HCT116 (cell line): ENCODE data around the gene LIN9. TPM values are rescaled to one million over a fixed set of nuclear protein-coding genes. Genes with fewer than 3 reads are reported as not detected.

Source experiments
- ATAC-seq: fragments of 200-7000 bp; cut with Tn5 transposase; 2 replicates; pipeline ENCODE4 v1.9.1; 2020; ENCODE audit warnings: mild to moderate bottlenecking, moderate library complexity
- BruUV-seq: library from RNA; stranded (reverse); fragments of 400-500 nt; replicated peaks from 2 replicates; lab custom pipeline; 2021; lab: Mats Ljungman, UMichigan
- CTCF ChIA-PET: fragments of 300-600 bp; sonication (Branson Sonifier 250); formaldehyde crosslinking; loops from one replicate; lab custom pipeline; 2021; ENCODE audit warnings: antibody characterized with exemption; lab: Charles Lee
- POLR2A ChIA-PET: fragments of 300-600, 350-600 bp; sonication (Branson Sonifier 250); formaldehyde crosslinking; loops from one replicate; lab custom pipeline; 2021; ENCODE audit warnings: antibody characterized with exemption; lab: Charles Lee
- RAD21 ChIA-PET, 2 experiments: fragments of 300-600 bp; sonication (Branson Sonifier 250); formaldehyde crosslinking; loops; one replicate each; lab custom pipeline; 2023; ENCODE audit warnings: low total read pairs in 2 of 2; ENCODE audit not compliant: uncharacterized antibody in 2 of 2, unreplicated experiment in 2 of 2, low non-redundant PET in 1 of 2; lab: Charles Lee
- DNase-seq: peaks from one replicate; pipeline ENCODE4 v3.0.0-alpha.2; 2010; ENCODE audit warnings: low read depth, low spot score
- H2AFZ ChIP-seq: fragments of 200-600 bp; shearing (Covaris generic), sonication (generic); 2 replicates; pipeline ENCODE4 v1.6.1; 2017; ENCODE audit warnings: low read depth, mixed run types, mixed read lengths, antibody characterized with exemption, low read length; ENCODE audit not compliant: poor library complexity, severe bottlenecking
- H3K27ac ChIP-seq: 2 replicates; pipeline ENCODE4 v1.5.1; 2012; ENCODE audit warnings: low read depth, low read length
- H3K27me3 ChIP-seq: fragments of 200-600 bp; sonication (generic); 2 replicates; pipeline ENCODE4 v1.6.1; 2016; ENCODE audit warnings: mixed run types, low read length, mixed read lengths; ENCODE audit not compliant: insufficient read depth
- H3K36me3 ChIP-seq, 2 experiments: fragments of 200-500 bp in 1 of 2; fragments of 200-600 bp in 1 of 2; sonication (Bioruptor generic) in 1 of 2; sonication (generic) in 1 of 2; 2 replicates each; pipeline versions ENCODE4 v1.5.1 to v1.6.1; 2014 to 2016; ENCODE audit warnings: low read length in 2 of 2, inconsistent platforms in 1 of 2, mixed read lengths in 1 of 2, mixed run types in 1 of 2; ENCODE audit not compliant: insufficient read depth in 2 of 2, control insufficient read depth in 1 of 2
- H3K4me1 ChIP-seq, 2 experiments: fragments of 200-600 bp in 1 of 2; sonication (generic) in 1 of 2; 2 replicates each; pipeline versions ENCODE4 v1.5.1 to v1.6.1; 2012 to 2017; ENCODE audit warnings: low read length in 2 of 2, inconsistent platforms in 1 of 2, mild to moderate bottlenecking in 1 of 2, mixed read lengths in 1 of 2, mixed run types in 1 of 2, moderate library complexity in 1 of 2; ENCODE audit not compliant: insufficient read depth in 2 of 2, control insufficient read depth in 1 of 2
- H3K4me2 ChIP-seq: fragments of 200-600 bp; sonication (generic); 2 replicates; pipeline ENCODE4 v1.6.1; 2017; ENCODE audit warnings: mixed run types, low read length, mixed read lengths
- H3K4me3 ChIP-seq, 2 experiments: fragments of 200-600 bp in 1 of 2; sonication (generic) in 1 of 2; replicated peaks in 1 of 2; 2 replicates each; pipeline ENCODE4 v1.5.1; 2011 to 2016; ENCODE audit warnings: low read length in 2 of 2, control low read depth in 1 of 2, low read depth in 1 of 2, mild to moderate bottlenecking in 1 of 2, mixed read lengths in 1 of 2, mixed run types in 1 of 2
- H3K79me2 ChIP-seq: fragments of 200-600 bp; sonication (generic); 2 replicates; pipeline ENCODE4 v1.6.1; 2017; ENCODE audit warnings: mild to moderate bottlenecking, mixed run types, low read length, moderate library complexity, mixed read lengths; ENCODE audit not compliant: insufficient read depth
- H3K9ac ChIP-seq: fragments of 200-600 bp; sonication (generic); 2 replicates; pipeline ENCODE4 v1.6.1; 2016; ENCODE audit warnings: low read length, mixed read lengths
- H3K9me2 ChIP-seq: fragments of 200-600 bp; sonication (generic), shearing (Covaris generic); 2 replicates; pipeline ENCODE4 v1.6.1; 2017; ENCODE audit warnings: mixed run types, mild to moderate bottlenecking, moderate library complexity; ENCODE audit not compliant: insufficient read depth
- H3K9me3 ChIP-seq, 2 experiments: fragments of 200-500 bp in 1 of 2; fragments of 200-600 bp in 1 of 2; sonication (Bioruptor generic) in 1 of 2; sonication (generic) in 1 of 2; 2 replicates each; pipeline ENCODE4 v1.6.1; 2014 to 2017; ENCODE audit warnings: low read length in 2 of 2, mixed read lengths in 2 of 2, inconsistent platforms in 1 of 2, low read depth in 1 of 2, mild to moderate bottlenecking in 1 of 2, mixed run types in 1 of 2, moderate library complexity in 1 of 2; ENCODE audit not compliant: control insufficient read depth in 1 of 2, insufficient read depth in 1 of 2
- H4K20me1 ChIP-seq: fragments of 200-600 bp; sonication (generic), shearing (Covaris generic); 2 replicates; pipeline ENCODE4 v1.6.1; 2017; ENCODE audit warnings: mixed run types, mild to moderate bottlenecking, moderate library complexity; ENCODE audit not compliant: insufficient read depth
- CBX3 ChIP-seq: IDR thresholded peaks from 2 replicates; pipeline ENCODE4 v1.6.1; 2012; ENCODE audit warnings: low read depth
- CEBPB ChIP-seq: IDR thresholded peaks from 2 replicates; pipeline ENCODE4 v1.6.1; 2012; ENCODE audit warnings: low read depth
- POLR2A ChIP-seq: IDR thresholded peaks from 2 replicates; pipeline ENCODE4 v1.7.0; 2011; ENCODE audit warnings: borderline replicate concordance; ENCODE audit not compliant: insufficient read depth, insufficient read length; ENCODE audit errors: extremely low read depth
- POLR2AphosphoS5 ChIP-seq: IDR thresholded peaks from 2 replicates; pipeline ENCODE4 v1.6.1; 2011; ENCODE audit warnings: mild to moderate bottlenecking, low read depth, low read length, moderate library complexity
- RAD21 ChIP-seq: IDR thresholded peaks from 2 replicates; pipeline ENCODE4 v1.6.1; 2012; ENCODE audit warnings: low read depth, mild to moderate bottlenecking
- SRF ChIP-seq: IDR thresholded peaks from 2 replicates; pipeline ENCODE4 v1.6.1; 2012; ENCODE audit warnings: low read depth
- TCF7L2 ChIP-seq: IDR thresholded peaks from 2 replicates; pipeline ENCODE4 v1.7.0; 2011; ENCODE audit warnings: borderline replicate concordance, inconsistent platforms; ENCODE audit not compliant: insufficient read depth, insufficient read length; ENCODE audit errors: extremely low read depth
- intact Hi-C: fragments of 100-400 bp; cut with micrococcal nuclease; formaldehyde crosslinking; loops from 2 replicates; pipeline ENCODE4 v1.10.0; 2022
- total RNA-seq: library from RNA; stranded (reverse); gene quantifications from one replicate; pipeline ENCODE4 v1.2.1, GENCODE V29; 2021; ENCODE audit not compliant: unreplicated experiment
- TF ChIP-seq, protein P1 (sequence below): IDR thresholded peaks from 2 replicates; pipeline ENCODE4 v1.6.1; 2012; ENCODE audit warnings: low read depth
- TF ChIP-seq, protein P2 (sequence below): IDR thresholded peaks from 2 replicates; pipeline ENCODE4 v1.6.1; 2012

Gene LIN9
- total RNA-seq, 1 experiment from 2014 or later: 9.3 TPM

DNA sequence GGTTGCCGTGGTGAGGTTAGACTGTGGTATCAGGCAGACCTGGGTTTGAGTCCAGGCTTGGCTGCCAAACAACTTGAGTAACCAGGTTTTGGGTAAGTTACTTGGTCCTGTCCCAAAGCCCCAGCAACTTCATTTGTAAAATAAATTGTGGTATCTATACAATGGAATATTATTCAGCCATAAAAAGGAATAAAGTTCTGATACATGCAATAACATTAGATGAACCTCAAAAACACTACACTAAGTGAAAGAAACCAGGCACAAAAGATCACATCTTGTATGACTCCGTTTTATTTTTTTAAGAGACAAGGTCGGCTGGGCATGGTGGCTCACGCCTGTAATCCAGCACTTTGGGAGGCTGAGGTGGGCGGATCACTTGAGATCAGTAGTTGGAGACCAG lies 101.9 kb downstream of the LIN9 start (continued):
- TF ChIP-seq, protein P1, sequence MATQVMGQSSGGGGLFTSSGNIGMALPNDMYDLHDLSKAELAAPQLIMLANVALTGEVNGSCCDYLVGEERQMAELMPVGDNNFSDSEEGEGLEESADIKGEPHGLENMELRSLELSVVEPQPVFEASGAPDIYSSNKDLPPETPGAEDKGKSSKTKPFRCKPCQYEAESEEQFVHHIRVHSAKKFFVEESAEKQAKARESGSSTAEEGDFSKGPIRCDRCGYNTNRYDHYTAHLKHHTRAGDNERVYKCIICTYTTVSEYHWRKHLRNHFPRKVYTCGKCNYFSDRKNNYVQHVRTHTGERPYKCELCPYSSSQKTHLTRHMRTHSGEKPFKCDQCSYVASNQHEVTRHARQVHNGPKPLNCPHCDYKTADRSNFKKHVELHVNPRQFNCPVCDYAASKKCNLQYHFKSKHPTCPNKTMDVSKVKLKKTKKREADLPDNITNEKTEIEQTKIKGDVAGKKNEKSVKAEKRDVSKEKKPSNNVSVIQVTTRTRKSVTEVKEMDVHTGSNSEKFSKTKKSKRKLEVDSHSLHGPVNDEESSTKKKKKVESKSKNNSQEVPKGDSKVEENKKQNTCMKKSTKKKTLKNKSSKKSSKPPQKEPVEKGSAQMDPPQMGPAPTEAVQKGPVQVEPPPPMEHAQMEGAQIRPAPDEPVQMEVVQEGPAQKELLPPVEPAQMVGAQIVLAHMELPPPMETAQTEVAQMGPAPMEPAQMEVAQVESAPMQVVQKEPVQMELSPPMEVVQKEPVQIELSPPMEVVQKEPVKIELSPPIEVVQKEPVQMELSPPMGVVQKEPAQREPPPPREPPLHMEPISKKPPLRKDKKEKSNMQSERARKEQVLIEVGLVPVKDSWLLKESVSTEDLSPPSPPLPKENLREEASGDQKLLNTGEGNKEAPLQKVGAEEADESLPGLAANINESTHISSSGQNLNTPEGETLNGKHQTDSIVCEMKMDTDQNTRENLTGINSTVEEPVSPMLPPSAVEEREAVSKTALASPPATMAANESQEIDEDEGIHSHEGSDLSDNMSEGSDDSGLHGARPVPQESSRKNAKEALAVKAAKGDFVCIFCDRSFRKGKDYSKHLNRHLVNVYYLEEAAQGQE: no peak
- TF ChIP-seq CEBPB: no peak
- TF ChIP-seq, protein P2, sequence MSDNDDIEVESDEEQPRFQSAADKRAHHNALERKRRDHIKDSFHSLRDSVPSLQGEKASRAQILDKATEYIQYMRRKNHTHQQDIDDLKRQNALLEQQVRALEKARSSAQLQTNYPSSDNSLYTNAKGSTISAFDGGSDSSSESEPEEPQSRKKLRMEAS: no peak
- TF ChIP-seq CBX3: no peak
- no peak for TF ChIP-seq SRF
- no peak for TF ChIP-seq POLR2A
- TF ChIP-seq TCF7L2: no peak

DNA sequence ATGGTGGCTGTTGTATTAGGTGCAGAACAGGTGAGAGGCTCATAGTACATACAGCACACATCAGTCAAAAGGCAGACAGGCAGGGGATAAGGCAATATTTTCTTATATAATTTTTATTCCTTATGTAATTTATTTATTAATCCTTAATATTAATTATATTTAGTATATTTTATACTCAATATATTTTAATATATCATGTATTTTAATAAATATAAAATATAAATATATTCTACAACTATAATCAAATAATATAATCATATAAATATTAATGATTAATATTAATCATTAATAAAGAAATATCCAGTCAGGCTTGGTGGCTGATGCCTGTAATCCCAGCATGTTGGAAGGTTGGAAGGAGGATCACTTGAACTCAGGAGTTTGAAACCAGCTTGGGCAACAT lies 104.8 kb downstream of the LIN9 start:
- intact Hi-C loops: no loop called here

More for the DNA sequence above, 104.8 kb downstream of the LIN9 start:
- no peaks in the 10 kb centered on the region for H3K9me3 ChIP-seq
- TF ChIP-seq, protein P2: no peak
- no peak for TF ChIP-seq SRF
- no peak for TF ChIP-seq RAD21
- TF ChIP-seq POLR2AphosphoS5: no peak
- H3K36me3 ChIP-seq: no peaks in the 10 kb centered on the region
- ChIA-PET POLR2A (no interaction called here), RAD21 (no interaction called here), CTCF (interaction anchor here (1.1 kb wide), 1 partner anchor 79 kb away, joined by 3 read pairs; no protein-coding TSS in a partner anchor)
- no peak overlapping the region for H3K9ac ChIP-seq
- DNase-seq (no peak), ATAC-seq (no peak)
- no peaks in the 10 kb centered on the region for H3K27me3 ChIP-seq
- H3K79me2 ChIP-seq: no peaks in the 10 kb centered on the region
- no peaks in the 10 kb centered on the region for H4K20me1 ChIP-seq
- no peak overlapping the region for H3K27ac ChIP-seq
- no peak overlapping the region for H3K4me2 ChIP-seq
- H3K9me2 ChIP-seq: no peaks in the 10 kb centered on the region
- no peaks in the 10 kb centered on the region for H3K4me1 ChIP-seq
- H3K4me3 ChIP-seq: no peak overlapping the region
- no peak overlapping the region for H2AFZ ChIP-seq
- BruUV-seq: no TSS peak
